CD4-positive, alpha-beta T cell treated with Interleukin-12 subunit alpha and Interleukin-12 subunit beta, for 1 hour (primary cell): Measurements from ENCODE around the gene RPL9.
"Not testable (repeated sequence)": the region's sequence is repeated elsewhere in the genome, so short reads cannot be mapped to it uniquely, and the experiment has no call there.

Experiments used
- DNase-seq: peaks from one replicate; pipeline ENCODE4 v3.0.0-alpha.2; 2020

The RPL9 gene

DNA sequence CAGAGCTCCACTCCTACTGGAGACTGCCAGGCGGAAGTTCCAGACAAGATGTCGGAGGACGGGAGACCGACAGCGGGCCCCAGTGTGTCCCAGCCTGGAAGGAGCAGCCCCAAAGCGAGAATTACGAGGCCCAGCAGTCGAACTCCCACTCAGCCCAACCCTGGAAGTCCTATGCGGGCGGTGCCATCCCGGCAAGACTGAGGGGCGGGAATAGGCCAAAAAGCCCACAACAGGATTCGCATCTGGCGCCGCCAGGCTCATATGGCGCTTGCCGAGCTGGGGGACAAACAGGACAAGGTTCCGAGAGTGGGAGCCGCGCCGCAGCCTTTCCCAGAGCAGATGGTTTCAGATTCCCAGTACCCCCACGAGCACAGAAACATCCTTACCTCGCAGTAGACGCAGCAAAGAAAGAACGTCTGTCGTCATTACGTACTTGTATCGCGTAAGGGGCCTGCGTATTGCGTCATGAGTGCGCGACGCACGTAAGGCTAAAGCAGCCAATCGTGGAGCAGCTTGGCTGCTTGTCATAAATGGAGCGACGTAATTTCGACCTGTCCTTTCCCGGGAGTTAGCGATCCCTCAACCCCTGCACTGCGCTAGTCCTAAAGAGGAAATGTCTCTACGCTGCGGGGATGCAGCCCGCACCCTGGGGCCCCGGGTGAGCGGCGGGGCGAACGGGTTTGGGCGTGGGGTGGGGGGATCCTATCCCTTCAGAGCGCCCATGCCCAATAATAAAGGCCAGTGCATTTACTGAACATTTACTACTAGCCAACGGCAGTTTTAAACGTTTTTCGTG lies at the start of gene RPL9, which contains the start of gene LIAS:
TSS of gene RPL9 (minus strand) at position 418 of the 796 bp plus-strand sequence. CDS start 483 bp downstream, outside the sequence.
TSS of gene LIAS (plus strand) at position 552 of the 796 bp plus-strand sequence. CDS start at position 614, 62 bp downstream.
- DNase-seq: peak; percentile 96

DNA sequence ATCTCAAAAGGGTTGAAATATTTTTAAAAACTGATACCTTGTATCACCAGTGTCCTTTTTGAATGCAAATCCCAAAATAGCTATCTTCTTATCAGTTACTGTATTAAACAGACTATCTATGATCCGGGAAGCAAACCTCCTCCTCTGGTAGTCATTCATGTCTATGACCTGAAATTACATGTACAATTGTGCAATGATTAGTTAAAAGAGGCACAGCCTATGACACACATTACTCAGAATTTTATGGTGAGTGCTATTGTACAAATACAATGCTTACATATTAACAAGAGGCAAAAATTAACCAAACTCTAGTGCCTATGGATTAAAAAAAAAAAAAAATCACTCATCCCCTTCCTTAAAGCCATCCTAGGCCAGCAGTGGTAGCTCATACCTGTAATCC lies 46.9 kb upstream of the RPL9 start:
- DNase-seq: no peak

DNA sequence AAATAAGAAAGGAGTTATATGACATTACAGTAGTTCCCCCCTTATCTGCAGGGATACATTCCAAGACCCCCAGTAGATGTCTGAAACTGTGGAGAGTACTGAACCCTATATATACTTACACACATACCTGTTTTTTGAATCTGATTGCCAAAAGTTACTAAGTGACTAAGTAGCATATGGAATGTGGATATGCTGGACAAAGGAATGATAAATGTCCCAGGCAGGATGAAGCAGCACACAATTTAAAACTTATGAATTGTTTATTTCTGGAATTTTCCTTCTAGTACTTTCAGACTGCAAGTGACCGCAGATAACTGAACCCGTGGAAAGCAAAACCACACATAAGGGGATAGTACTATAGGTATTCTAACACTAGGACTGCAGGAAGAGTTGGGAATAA lies 45.8 kb upstream of the RPL9 start:
- no peak for DNase-seq

DNA sequence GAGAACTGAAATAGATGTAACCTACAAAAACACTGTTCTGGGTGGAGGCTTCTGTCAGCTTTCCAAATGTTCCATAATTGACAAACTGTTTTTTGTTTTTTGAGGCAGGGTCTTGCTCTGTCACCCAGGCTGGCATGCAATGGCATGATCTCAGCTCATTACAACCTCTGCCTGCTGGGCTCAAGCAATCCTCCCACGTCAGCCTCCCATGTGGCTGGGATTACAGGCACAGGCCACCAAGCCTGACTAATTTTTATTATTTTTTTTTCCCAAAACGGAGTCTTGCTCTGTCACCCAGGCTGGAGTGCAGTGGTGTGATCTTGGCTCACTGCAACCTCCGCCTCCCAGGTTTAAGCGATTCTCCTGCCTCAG lies 43.9 kb upstream of the RPL9 start:
- not testable (repeated sequence) for DNase-seq

DNA sequence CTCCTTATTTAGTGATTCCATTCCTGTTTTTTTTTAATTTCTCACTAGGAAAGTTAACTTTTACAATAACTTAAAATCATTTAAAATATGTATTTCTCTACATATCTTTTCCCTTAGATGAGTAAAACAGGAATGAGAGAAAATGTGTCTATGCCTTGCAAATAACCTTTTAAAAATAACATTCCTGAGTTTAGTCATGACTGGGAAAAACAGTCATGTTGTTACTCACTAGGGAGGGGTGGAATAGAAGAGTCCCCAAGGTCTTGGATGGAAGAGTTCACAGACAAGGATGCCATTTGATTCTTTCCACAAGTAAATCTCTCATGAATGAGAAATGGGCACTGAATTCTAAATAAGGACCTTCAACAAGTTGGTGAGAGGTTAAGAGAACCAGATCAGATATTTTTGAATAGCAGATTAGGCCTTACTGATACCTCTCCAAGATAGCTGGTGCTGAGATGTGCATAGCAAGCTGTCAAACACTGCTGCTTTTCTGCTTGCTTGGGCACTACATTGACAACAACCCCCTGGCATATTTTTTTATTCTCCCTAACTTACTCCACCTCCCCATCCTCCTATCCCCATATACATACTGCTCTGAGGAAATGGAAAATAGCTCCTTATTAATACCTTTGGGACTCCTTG lies 43.4 kb upstream of the RPL9 start:
- DNase-seq: no peak

DNA sequence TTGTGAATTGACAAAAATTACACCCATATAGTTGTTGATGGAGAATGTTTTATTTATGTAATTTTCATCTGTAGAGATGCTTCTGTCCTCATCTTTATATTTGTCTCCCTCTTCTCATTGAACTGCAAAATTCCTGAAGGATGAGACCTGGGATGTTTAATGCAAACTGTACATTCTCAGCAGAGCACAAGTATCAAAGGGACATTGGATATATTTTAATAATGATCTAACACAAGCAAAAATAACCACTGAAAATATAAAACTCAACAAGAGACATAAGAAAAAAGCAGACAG lies 40.0 kb upstream of the RPL9 start:
- DNase-seq: no peak

DNA sequence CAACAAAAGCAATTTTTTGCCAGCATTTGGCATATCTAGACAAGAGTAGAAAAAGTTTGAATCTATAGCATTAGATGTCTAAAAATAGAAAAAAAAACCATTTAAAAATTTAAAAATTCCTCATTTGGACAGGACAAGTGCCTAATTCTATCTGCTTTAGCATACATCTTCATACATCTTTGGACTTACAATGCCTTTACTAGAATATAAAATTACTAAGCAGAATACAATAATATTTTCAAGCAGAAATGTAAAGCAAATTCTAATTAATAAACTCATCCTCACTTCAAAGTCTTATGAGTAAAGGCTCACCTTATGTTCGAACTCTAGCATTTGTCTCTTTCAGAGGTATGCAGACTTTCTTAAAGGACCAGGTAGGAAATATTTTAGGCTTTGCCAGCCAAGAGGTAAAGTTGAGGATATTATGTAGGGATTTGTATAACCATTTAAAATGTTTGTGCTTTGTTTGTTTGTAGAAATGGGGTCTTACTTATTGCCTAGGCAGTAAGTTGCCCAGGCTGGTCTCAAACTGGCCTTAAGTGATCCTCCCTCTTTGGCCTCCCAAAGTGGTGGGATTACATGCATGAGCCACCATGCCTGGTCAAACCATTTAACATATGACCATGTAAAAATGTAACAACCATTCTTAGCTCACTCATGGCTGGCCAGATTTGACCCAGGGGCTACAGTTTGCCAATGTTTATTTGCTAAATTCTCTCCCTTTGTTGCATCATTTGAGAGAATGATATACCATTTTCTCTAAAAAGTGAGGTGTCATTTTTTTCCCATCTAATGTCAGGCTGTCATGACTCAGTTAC lies 39.4 kb upstream of the RPL9 start:
- DNase-seq: no peak

DNA sequence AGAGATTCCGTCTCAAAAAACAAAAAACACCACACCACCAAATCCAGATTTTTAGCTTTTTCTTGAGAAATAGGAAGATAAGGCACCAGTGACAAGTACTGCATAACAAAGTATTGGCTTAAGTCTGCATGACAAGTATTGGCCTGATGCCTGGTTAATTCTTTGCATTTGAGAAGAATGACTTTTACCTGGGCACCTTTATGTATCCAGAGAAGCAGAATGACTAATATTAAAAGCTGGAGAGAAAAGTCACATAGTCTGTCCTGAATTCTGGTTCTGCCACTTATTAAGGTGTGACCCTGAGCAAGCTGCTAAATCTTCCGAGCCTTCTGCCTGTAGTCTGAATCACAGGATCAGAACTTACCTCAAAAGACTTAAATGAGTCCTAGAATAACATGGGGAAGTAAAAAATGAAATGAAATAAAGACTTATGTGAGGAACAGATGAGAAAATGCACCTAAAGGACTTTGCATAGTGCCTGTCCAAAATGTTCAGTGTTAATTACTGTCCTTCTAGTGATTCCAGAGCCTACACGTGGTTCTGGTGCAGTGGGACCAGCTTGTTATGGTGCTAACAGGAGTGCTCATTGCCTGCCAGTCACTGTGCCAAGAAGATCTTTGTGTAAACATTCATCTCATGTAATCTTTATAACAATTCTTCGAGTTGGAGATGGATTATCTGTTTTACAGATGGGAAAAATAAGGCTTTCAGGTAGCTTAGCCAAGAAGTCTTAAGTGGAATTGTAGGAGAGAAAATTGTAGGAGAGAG lies 36.9 kb upstream of the RPL9 start:
- DNase-seq: no peak

DNA sequence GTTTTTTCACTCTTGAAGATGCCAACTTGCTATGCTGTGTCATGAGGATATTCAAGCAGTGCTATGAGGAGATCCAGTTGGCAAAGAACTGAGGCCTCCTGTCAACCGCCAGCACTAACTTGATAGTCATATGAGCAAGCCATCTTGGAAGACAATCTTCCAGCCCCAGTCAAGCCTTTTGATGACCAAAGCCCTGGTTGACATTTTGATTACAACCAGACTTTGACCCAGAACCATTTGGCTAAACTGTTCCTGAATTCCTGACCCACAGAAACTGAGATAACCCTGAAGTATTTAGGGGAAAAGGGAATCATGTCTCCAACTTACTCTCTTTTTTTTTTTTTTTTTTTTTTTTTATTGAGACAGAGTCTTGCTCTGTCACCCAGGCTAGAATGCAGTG lies 35.6 kb upstream of the RPL9 start:
- no peak for DNase-seq

DNA sequence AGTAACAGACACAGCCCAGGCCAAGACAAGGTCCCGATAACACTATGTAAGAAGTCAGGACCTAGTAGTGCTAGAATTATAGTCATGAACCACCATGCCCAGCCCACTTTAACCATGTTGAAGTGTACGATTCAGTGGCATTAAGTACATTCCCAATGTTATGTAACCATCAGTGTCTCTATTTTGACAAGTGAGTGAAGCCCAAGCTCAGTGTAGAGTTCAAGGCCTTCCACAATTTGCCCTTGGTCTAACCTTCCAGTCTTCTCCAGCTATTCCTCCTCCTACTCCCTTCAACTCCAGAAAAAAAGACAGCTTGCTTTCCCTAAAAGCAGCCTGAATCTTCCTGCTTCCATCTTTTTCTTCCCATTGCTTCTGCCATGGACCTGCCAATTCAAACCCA lies 31.6 kb upstream of the RPL9 start:
- DNase-seq: no peak

DNA sequence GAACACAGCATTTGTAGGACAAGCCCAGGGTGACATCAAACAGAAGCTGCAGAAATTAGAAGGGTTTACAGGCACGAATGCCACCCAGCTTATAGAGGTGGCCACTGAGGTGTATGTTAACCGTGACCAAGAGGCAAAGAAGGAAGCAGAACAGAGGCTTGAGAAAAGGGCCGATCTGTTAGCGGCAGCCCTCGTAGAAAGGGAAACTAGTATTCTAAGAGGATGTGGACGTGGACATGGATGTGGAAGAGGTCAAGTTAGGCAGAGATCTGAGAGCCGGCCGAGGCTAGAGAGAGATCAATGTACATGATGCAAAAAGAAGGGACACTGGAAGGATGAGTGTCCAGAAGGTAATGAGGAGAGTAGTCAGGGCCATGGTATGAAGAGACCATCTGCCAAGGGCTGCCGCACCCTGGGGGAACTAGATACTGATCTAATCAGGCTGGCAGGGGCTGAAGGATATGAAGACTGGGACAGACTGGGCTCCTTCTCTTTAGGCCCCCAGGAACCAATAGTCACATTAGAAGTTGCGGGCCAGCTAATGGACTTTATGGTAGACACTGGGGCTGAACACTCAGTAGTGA lies 27.6 kb upstream of the RPL9 start:
- no peak for DNase-seq

DNA sequence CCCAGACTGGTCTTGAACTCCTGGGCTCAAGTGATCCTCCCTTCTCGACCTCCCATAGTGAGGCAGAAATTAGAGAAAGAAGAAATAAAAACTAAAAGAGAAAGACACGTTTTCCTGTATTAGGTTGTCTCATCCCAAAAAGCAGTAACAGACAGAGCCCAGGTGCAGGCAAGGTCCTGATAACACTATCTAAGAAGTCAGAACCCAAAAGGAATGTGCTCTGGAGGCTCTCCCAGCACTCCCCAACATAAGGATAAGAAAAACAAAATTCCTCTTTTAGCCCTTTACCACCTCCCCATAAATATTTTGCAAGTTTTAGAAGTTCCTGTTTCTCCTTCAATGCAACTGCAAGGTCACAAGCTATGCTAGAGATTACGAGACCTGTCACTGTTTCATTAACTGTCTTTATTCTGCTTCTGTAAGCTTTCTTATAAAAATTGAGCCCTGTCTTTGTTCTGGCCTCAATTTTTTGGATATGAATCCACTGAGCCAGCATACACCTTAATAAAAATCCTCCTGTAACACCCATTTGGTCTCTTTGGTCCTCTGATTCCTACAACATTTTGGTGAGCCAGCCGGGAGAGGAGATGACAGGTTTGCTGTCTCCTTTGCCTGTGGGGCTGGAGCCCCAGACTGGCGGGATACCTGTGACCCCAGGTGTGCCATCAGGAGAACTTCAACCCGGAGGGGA lies 26.0 kb upstream of the RPL9 start:
- DNase-seq: no peak

DNA sequence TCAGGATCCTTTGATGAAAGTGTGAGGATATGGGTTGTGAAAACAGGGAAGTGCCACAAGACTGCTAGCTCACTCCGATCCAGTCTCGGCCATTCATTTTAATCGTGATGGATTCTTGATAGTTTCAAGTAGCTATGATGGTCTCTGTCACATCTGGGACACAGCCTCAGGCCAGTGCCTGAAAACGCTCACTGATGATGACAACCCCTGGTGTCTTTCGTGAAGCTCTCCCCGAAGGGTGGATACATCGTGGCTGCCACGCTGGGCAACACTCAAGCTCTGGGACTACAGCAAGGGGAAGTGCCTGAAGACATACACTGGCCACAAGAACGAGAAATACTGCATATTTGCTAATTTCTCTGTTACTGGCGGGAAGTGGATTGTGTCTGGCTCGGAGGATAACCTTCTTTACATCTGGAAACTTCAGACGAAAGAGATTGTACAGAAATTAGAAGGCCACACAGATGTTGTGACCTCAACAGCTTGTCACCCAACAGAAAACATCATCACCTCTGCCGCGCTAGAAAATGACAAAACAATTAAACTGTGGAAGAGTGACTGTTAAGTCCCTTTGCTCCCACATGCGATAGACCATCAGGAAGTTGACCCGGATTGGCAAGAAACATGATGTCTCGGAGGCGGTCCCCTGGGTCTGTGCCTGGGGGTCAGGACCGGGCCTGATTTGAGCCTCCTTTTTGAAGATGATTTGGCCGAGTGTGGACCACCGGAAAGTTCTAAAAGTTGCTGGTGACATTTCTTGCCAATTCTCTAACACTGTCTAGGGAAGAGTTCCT lies 22.4 kb upstream of the RPL9 start:
- DNase-seq: no peak

DNA sequence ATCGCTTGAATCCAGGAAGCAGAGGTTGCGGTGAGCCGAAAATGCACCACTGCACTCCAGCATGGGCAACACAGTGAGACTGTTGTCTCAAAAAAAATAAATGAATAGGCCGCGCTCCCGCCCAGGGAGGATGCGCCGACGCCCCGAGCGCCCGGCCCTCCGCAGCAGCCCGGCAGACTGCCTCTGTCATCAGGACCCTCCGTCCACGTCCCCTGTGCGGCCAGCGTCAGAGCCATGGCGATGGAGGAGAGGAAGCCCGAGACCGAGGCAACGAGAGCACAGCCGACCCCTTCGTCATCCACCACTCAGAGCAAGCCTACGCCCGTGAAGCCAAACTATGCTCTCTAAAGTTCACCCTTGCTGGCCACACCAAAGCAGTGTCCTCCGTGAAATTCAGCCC lies 21.5 kb upstream of the RPL9 start:
- DNase-seq: no peak

DNA sequence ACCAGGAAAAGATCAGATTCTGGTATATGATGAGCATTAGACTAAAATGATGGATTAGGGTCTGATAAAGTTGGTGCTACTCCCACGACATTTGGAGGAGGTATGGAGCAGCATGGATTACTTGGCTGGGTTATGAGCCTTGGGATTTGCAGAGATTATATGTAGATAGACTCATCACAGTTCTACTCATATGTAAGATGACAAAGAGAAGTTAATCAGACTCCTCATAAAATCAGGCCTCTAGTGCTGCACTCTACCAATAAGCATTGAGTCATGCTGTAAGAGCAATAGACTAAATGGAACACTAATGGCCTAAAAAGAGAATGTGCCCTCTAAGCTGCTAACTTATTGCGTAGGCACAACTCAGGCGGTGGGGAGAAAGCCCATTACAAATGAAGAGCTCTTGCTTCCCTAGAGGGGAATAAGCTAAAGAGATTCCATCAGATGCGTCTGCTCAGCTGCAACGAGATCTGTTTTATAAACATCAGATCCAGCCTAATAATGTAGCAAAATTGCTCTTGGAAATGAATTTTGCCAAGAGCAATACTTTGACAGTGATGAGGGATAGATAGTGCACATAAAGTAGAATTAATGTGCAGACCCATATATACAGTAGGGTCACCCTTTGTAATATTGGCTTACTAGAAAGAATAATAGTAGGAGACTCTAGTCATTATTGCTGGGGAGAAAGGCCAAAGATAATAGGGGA lies 17.6 kb upstream of the RPL9 start:
- no peak for DNase-seq

DNA sequence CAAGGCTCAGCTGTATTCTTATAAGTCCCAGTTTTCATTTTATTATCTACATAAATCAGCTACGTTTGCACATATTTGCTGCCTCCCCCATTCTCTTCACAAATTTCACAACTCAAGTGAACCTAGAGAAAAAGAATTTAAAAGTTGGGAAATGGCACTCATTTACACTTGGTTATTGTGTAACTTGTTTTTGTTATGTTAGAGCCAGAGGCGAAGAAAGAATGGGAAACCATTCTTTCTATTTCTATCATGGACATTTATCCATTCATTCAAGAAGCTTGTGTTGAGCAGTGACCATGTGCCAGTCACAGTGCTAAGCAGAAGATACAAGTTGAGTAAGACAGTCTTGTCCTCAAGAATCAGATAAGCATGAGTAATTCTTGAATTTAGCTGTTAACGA lies 13.7 kb upstream of the RPL9 start:
- no peak for DNase-seq

DNA sequence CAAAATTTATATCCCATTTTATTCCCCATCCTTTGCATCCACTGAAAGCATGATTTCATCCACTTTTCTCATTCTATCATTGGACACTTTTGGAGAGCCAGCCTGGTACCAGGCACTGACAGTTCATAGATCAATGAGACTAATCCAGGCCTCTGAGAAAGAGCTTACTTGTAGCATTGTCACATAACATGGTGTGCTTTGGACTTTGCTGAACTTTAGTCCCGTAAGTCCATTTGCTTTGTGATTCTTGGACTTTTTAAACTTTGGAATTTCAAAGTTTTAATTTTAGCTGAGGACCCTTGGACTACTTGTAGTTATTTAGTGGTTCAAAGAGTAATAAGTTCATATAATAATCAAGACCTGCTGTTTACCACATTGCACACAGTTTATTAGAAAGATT lies 11.7 kb upstream of the RPL9 start:
- no peak for DNase-seq

DNA sequence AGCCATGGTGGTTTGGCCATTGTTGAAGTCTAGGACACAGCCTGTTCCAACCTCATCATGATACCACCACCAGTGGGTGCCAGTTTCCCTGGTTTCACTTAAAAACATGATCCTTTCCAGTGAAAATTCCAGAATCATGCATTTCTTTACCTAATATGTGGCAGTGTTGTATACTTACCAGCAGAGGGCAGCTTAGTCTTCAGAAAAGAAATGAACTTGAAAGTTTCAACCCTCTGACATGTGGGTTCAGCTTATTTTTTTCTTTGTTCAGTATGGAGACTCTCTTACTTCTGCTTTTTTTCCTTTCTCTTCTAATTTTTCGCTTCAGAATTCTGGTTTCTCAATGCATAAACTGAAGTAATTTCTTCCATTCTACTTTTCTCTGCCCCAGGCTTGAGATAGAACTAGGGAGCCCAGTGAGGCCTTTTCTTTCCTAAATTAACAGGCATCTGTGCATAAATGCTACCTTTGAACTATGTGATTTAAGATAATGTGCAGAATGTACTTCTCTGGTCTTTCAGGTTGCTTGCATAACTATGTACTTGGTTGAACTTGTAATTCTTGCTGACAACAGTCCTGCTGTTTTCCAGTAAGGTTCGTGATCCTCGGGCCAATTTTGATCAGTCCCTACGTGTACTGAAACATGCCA lies 10.8 kb upstream of the RPL9 start:
- DNase-seq: peak; percentile 59

DNA sequence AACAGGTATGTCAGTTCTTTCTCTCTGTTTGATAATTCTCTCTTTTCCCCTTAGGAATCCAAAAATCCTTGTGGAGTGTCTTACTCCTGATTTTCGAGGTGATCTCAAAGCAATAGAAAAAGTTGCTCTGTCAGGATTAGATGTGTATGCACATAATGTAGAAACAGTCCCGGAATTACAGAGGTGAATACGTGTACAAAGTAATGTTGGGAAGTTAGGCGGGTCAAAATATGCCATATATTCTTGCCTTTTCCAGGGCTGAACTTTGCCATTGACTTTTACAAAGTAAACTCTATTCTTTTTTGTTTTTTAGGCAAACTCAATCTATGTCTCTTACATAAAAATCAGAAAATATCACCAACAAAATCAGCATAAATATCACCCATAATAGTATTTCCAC lies 8.7 kb upstream of the RPL9 start:
- DNase-seq: no peak

DNA sequence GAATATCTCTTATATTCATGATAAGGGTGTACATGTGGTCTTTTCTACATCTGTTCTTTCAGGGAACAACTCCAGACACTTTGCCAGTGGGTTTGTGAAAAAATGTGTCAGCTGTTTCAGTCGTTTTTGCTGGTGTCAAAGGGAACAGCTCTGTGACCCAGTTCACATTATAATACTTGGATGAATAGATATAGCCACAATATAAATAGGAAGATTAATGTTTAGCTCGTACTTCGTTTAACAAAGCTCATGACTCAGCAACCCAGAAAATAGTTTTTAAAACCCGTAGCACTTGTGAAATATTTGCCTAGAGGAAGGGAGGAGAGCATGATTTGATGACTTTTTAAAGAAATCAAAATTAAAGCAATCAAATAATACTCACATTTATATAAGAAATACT lies 8.0 kb upstream of the RPL9 start:
- no peak for DNase-seq
